Stimulated activated CD4-positive, alpha-beta T cell treated with anti-CD3 and anti-CD28 coated beads, TNF-alpha, amount 100 ng/mL, for 4 hours (primary cell): ENCODE measurements around the gene TBATA.

Experiments
- DNase-seq, 3 experiments: peaks; one replicate each; pipeline ENCODE4 v3.0.0-alpha.2; 2020; ENCODE audit warnings: low read depth in 3 of 3

The TBATA gene

DNA sequence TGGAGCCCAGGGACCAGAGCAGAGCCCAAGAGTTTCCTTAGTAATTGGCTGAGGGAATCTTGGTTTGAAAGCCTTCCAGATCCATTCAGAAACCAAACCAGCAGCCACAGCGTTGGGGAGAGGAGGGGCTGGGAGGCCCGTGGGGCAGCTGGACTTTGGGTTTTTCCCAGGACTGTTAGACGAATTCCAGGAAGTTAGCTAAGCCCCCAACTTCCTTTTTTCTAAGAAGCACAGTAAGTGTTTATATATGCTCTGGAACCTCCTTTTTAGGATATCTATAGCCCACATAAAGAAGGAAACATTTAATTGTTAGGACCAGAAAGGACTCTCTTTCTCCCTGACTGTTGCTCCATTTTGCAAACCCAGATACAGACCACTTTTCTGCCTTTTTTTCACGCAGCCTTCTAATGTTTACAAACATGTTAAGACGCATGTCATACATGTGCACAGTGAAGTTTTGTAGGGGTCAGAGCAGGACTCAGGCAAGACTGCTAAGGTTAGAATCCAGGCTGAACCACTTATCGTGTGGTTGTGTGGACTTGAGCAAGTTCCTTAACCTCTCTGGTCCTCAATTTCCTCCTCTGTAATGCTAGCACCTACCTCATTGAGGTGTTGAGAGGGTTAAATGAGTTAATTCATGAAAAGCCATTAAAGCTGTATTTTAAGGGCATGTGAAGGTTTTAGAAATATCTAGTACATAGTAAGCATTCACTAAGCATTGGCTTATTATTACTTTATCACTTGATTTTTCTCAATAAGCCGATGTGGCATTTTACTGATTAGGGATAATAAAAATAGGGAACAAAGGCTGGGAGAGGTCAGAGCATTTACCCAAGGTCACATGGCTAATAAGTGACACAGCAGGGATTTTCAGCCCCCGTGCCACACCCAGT lies 42.4 kb downstream of the TBATA start:
- no peak for DNase-seq

DNA sequence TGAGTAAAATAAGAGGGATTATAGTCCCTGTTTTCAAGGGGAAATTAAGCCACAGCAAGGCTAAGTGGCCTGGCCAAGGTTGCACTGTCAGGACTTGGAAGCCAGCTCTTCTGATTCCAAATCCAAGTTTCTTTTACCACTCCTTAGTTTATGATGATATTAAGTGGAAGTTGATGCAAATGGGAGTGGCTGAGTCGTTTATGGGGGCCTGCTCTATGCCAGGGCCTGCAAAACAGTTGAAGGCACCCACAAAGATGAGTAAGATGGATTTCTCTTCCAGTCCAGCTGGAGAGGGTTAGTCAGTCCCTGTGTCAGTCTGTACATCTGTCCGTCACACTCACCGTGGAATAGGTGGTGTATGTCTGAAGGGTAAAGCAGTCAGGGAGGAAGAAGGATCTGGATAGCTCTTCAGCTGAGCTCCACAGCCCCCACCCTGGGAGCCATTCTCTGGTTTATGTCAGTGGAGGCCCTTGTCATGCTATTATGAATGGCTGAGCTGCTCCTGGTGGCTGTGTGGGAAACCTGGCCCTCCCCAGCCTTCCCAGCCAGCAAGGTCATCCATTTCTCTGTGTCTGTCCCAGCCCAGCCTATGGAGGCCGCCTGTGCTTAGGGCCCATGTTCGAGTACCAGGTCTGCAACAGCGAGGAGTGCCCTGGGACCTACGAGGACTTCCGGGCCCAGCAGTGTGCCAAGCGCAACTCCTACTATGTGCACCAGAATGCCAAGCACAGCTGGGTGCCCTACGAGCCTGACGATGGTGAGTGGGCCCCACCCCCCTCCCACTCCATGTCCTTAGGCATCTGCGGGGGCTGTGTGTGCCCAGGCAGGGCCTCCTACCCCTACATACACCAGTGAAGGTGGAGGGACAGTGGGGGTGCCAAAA lies 44.5 kb downstream of the TBATA start:
- no peak for DNase-seq

DNA sequence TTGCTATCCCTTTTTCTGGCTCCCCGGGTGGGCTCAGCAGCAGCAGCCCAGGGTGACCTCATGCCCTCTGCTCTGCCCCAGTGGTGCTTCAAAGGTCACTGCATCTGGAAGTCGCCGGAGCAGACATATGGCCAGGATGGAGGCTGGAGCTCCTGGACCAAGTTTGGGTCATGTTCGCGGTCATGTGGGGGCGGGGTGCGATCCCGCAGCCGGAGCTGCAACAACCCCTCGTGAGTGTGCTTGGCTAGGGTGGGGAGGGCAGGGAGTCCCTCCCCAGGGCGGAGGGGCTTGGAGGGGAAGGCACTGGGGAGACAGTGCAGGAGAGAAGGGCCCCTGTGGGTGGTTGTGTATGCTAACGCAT lies 46.4 kb downstream of the TBATA start:
- no peak for DNase-seq

DNA sequence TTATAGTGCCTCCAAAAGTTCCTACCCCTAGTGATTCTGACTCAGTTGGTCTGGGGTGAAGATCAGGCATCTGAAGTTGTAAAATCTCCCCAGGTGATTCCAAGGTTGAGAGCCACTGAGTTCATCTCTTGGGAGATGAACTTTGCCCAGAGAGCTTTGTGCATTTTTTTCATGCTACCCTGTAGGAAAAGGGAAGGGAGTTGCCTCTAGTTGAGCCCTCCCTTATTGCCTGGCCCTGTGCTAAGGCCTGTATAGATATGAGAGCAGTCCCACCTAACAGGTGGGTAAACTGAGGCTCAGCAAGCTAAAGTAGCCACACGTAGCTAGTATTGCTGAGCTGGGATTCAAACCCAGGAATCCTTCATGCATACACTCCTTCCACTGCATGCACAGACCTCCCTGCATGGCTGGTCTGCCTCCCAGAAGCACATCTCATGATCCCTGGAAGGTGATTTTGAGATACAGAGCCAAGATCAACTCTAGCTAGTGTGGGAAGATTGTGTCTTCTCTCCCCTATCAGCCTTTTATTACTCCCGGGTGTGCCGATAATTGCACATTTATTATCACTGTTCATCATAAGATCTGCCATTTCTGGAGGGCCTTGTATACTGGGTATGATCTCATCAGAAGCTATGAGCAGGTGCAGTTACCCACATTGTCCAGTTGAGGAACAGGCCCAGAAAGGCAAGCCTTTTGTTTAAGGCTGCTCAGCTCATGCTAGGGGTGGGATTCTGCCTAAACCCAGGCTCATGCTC lies 47.0 kb downstream of the TBATA start:
- DNase-seq: no peak

DNA sequence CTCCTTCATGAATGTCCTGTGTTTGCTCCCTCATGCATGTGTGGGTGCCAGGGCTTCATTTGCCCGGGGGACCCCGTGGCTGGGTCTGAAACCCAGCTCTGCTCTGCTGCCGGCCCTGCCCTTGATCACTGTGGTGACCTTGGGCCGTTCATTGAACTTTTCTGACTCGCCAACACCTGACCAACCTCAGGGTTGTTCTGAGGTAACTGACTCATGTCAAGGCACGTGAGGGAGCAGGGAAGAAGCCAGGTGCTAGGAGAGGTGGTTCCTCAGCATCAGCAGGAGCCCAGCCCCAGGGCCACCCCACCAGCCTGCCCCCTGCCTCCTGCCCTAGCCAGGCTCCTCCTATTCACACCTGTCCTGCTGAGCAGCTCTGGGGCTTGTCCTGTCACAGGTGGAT lies 47.9 kb downstream of the TBATA start:
- DNase-seq: no peak

DNA sequence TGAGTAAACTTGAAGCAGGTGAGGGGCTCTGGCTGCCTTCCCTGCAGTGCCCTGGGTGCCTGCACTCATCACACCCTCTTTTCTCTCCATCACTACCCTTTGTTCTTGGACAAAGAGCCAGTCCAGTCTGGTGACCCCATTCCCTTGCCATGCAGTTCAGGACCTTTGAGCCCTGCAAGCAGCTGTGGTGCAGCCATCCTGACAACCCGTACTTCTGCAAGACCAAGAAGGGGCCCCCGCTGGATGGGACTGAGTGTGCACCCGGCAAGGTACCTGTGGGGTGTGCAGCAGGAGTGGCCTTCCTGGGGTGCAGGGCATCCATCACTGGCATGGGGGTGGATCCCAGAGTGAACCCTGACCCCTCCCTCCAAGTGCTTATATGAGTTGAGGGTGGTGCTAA lies 48.7 kb downstream of the TBATA start:
- no peak for DNase-seq

DNA sequence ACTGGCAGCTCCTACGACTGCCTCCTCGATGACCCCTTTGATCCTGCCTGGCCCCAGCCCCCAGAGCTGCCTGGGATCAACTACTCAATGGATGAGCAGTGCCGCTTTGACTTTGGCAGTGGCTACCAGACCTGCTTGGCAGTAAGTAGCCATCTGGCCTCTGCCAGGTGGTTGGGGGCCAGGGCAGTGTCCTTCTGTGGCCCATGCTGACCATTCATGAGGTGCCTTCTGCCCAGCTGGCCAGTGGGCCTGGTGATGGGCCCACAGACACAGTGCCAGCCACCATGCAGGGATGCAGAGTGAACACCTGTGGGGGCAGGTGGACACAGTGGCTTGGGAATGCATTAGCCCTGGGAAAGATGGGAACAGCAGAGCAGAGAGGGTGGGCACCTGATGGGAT lies 50.0 kb downstream of the TBATA start:
- DNase-seq: no peak

DNA sequence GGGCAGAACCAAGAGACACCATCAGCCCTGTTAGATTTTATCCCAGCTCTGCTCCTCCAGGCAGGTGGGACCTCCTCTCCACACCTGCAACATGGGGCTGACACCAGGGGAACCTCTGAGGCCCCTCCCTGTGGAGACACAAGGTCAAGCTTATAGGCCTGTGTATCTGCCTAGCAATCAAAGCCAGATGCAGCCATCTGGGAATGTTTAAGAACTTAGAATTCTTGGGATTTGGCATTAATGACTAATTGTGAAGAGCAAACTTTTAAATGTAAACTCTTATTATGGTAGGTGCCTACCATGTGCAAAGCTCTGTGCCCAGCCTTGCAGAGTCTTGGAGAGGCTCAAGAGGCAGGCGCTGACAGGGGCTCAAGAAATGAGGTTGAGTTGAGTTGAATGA lies 52.1 kb downstream of the TBATA start:
- no peak for DNase-seq

DNA sequence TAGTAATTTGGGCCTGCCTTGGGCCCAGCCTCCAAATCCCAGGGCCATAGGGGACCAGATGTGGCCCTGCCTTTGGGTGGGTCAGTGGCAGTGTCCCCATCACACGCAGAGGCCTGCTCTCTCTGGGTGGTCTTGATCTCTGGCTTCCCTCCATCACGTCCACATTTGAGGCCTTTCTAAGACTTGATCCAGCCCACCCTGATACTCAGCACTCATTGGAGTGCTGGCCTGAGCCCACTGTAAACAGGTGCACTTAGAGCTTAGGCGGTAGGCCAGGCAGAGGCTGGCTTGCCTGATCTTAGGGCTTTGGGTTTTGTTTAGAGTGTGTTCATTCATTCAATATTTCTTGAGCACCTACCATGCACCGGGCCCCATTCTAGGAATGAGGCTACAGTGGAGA lies 52.6 kb downstream of the TBATA start:
- DNase-seq: no peak

DNA sequence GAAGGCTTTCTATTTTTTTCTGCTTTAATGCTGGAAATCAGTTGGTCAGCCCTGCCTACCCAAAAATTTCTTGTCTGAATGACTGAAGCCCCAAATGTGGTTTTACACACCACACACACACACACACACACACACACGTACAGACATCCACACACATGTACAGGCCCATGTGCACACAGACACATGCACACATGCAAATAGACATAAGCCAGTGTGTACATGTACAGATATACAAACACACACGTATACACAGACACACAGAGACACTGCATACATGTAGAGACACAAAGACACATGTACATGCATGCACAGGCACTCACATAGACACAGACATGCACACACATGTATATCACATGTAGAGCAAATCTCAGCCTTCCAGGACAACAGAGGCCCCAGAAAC lies 54.2 kb downstream of the TBATA start:
- no peak for DNase-seq

DNA sequence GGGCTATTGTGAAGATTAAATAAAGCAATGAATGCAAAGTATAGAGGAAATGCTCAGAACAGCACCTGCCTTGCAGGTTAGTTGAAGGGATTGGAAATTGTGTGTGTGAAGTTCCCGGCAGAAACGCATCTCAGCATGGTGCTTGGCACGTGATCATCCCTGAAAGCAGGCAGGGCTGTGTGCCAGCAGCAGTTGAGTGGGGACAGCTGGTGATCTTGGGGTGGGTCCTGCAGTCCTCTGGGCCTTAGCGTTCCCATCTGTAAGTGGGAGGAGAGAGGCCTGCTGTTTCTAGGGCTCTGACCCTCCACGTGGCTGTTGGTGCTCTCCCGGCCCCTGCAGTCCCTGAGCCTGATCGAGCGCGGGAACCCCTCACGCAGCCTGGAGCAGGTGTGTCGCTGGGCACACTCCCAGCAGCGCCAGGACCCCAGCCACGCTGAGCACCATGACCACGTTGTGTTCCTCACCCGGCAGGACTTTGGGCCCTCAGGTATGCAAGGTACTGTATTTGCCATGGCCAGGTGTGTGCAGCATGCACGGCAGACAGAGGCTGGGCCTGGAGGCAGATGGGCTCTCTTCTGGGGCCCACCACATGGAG lies 55.3 kb downstream of the TBATA start:
- DNase-seq: no peak

DNA sequence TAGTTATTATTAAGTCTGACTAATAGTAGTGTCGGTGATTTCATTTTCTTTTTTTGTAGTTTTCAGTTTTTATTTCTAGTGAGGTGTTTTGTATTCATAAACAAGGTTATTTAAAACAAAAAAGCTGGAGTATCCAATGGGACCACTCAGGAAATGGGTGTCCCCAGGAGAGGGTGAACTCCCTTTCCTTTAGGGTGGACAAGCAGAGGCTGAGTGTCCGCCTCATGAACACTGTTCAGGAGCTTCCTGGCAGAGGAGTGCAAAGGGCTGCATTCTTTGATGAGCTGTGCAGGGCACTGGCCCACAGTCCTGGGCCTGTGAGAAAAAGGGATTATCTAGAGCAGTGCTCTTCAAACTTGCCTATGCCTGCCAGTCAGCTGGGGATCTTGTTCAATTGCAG lies 56.8 kb downstream of the TBATA start:
- DNase-seq: no peak

DNA sequence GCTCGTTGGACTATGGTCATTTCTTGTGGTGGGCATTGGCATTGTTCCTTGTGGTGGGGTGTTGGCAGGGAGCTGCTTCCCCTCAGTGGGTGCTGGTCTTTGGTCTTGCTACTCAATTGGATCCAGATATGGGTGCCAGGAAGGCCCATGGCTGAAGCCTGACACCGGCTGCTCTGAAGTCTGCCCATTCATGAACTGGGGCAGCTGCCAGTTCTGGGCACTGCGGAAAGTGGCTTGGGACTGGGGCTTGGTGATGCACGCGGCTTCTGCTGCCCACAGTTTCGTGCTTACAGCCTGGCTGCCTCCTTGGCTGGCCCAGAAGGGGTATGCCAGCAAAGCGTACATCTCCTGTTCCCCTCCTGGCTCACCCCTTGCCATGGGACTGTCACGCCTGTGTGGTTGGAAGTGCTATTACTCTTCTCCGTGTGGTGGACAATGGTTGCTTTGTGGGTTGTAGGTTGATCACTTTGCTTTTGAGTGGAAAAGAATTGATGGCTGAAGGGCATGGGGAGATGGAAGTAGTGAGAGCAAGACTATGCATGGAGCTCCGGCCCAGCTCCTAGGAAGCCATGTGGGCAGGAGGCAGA lies 58.2 kb downstream of the TBATA start:
- DNase-seq: no peak

DNA sequence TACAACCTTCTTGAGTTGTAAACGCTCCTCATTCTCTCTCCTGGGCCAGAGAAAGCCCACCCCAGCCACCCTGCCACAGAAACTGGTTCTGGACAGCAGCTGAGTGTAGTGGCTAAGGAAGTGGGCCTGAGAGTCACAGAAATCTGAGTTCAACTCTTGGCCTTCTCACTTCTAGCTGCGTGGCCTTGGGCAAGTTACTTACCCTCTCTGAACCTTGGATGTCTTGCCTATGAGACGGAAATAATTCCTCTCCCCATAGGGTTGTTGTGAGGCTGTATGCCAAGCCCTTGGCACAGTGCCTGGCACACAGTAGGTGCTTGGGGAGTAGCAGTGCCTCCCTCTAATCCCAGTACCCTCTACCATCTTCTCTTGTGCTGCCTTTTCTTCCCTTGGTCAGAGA lies 61.4 kb downstream of the TBATA start:
- DNase-seq: no peak

DNA sequence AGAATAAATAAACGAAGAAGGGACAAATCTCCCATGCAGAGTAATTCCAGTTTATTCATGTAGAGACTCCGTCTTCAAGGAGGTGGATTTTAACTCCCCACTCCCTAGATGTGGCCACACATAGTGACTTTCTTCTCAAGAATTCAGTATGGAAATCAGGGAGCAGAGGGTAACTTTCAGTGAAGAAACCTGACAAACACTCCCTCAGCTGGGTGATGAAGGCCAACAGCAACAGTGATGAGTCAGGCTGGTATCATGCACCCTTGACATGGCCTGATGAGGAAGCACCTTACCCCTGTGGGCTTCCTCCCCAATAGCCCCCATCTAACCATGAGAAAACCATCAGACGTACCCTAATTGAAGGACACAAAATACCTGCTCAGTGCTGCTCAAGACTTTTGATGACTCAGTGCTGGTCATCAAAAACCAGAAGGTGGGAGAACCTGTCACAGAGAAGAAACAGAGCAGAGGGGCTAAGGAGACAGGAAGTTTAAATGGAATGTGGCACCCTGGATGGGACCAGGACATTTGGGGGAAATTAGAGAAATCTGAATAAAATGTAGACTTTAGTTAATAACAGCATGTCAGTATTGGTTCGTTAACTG lies 62.3 kb downstream of the TBATA start:
- no peak for DNase-seq
